DMS53 (cell line): ENCODE data around the gene MUC13.

ENCODE experiments used
- DNase-seq: peaks from one replicate; lab custom pipeline; 2025; lab: John Stamatoyannopoulos, UW

The MUC13 gene

GRCh38 chr3:124873226-124873625 is 61.3 kb downstream of the MUC13 start:
- no peak for DNase-seq

- DNase-seq: no peak
Observed at GRCh38 chr3:124867511-124867910, 67.0 kb downstream of the MUC13 start.

- DNase-seq: peak; percentile 27
Observed at GRCh38 chr3:124862006-124862405, 72.5 kb downstream of the MUC13 start.

DNA sequence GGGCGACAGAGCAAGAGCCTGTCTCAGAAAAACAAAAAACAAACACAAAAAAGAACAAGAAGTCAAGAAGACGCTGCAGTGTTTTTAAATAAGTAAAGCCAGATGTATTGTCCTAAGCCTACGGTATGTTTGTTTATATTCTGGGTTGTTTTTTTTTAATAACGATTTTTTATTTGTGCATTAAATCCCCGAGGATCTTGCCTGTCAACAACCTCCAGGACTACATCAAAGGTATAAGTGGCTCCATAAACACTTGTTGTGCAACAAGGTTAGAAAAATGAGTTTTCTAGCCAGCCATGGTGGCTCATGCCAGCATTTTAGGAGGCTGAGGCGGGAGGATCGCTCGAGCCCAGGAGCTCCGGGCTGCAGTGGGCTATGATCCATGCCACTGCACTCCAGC is 73.5 kb downstream of the MUC13 start:
- no peak for DNase-seq

DNA sequence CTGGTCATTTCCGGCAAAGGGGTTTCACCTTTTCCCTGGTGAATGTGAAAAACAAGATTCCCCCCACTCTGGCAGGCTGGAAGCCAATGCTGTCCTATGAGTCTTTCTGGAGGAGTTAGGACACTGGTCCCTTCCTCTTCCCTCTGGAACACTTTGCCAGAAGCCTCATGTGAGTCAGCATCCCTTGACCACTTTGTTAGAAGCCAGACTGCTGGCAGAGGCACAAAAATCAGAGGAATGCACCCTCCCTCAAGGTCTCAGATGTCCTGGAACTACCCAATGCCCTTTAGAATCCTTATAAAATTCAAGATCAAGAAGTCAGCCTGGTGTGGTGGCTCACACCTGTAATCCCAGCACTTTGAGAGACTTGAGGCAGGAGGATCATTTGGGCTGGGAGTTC is 74.0 kb downstream of the MUC13 start:
- no peak for DNase-seq

- DNase-seq: no peak
Observed at GRCh38 chr3:124859025-124859424, 75.5 kb downstream of the MUC13 start.

GRCh38 chr3:124858275-124858674 is 76.3 kb downstream of the MUC13 start:
- DNase-seq: no peak

DNA sequence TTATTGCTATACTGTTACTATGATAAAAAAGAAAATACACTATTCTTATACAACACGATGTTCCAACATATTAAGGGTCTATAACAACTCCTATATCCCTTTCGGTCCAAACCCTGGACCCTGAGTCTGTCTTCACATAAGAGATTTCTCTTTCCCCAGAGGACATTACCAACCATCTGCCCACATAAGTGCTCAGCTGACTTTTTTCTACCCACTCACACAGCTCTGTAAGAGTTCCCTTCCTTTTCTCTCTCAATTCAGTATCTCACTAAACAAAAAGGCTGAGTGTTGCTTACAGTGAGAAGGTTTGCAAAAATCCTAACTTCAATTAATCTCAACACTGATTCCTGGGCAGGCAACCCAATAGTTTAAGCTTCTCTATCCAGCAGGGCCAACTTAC is 77.9 kb downstream of the MUC13 start:
- no peak for DNase-seq
